ENCODE data around the gene PDS5B.

- TF ChIP-seq TBP (IDR thresholded peaks at IDR 0.05; ENCODE audit: low read depth, low read length) (peak; percentile 74; the same call in 1 of the 2 replicates), CTCF (IDR thresholded peaks at IDR 0.05; ENCODE audit: control extremely low read depth in 1 of 3, insufficient read depth in 1 of 3, low read depth in 1 of 3, low read length in 3 of 3) (peak; percentile 79 to 89 (median 86)), POLR2A (IDR thresholded peaks at IDR 0.05; ENCODE audit: control extremely low read depth in 1 of 2, low read depth in 2 of 2, low read length in 2 of 2) (peak in 1 of 2 experiments; percentile 22; a peak in 2 of 3 replicates)
Observed at GRCh38 chr13:32586080-32586900, at the start of gene PDS5B.

Measured in H1 (cell line).